Cortex of kidney (tissue), 1 donor: Measurements from ENCODE around the gene ZBTB24.
A peak's percentile ranks its signal among the peaks of the same experiment; 100 is the strongest.

Experiments used
- DNase-seq: peaks from one replicate; lab custom pipeline; 2025; lab: John Stamatoyannopoulos, UW

ZBTB24 gene

DNA sequence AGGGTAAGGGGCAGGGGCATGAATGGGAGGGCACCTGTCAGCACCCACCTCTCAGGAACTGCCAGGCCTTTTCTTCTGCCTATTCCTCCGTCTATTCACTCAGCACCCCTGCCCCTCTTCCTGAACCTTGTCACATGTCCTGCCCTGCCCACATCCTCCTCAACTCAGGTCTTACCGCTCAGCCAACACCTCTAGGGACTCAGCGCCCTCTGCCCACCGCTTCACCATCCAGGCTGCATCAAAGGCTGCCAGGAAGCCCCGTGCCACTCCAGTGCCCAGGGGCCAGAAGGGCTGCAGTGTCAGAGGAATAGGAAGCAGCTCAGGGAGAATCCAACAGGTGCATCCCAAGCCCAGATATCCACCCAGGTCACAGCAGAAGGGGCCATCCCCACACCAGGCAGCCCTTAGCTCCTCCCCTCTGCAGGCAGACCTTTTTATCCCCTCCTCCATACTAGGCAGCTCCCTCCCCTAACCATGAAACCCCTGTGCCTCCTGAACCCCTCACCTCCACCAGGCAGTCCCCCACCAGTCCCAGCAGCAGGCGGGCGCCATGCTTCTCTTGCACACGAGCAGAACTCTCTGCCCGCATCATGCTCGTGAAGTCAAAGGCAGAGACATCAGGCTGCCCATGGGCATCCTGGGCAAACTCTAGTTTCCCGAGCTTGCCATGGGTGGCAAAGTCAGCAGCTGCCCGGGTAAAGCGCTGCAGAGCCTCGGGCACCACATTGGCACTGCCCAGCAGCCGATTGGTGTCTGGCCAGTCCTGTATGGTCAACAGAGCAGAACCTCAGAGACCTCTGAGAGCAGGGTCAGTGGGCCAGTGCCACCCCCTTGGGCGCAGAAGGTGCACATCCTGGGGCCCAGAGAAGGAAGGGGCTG is 33.0 kb downstream of the ZBTB24 start:
- DNase-seq = no peak

DNA sequence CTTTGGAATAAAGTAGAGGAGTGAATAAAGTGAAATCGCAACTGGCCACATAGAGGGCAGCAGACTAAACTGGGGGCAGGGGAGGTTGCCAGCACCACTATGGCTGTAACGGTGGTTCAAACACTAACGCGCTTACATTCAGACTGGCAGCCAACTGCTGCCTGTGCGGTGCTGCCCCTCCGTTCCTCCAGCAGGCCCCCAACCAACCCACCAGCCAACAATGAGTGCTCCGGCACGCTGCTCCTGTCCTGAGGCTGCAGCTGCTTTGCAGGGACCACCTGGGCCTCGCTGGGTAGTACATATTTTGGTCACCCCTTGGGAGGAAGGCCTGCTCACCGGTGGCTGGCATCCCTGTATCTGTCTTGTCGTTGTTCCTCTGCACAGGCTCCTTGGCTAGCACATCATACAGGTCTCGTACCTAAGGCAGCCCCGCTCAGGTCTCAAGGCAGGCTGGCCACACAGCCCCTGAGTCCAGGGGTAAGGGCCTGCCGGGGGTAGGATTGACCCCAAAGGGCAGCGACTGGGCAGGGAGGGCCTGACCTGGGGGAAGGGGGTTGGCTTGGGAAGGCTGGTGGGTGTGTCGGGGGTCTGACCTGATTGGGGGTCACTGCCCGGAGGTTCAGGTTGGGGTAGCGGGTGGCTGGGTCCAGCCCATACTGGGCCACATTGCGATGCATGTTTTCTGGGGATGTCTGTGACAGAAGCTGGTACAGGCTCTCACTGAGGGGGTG is 33.8 kb downstream of the ZBTB24 start:
- DNase-seq = no peak

DNA sequence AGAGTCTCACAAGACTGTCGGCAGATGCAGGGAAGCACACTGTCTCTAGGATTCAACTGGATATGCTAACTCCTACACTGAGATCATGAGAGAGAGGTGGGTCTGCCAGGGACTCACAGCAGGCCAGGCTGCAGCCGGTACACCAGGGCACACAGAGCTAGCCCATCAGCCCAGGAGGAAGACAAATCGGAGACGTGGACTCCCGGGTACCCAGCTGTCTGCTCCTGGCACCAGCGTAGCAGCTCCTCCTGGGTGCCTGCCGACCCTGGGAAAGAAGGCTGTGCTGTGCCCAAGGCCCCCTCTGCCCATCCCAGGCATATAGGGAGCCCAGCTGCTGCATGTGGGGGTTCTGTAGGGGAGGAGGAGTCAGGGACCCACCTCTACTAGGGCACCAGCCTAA is 34.4 kb downstream of the ZBTB24 start:
- no peak for DNase-seq

DNA sequence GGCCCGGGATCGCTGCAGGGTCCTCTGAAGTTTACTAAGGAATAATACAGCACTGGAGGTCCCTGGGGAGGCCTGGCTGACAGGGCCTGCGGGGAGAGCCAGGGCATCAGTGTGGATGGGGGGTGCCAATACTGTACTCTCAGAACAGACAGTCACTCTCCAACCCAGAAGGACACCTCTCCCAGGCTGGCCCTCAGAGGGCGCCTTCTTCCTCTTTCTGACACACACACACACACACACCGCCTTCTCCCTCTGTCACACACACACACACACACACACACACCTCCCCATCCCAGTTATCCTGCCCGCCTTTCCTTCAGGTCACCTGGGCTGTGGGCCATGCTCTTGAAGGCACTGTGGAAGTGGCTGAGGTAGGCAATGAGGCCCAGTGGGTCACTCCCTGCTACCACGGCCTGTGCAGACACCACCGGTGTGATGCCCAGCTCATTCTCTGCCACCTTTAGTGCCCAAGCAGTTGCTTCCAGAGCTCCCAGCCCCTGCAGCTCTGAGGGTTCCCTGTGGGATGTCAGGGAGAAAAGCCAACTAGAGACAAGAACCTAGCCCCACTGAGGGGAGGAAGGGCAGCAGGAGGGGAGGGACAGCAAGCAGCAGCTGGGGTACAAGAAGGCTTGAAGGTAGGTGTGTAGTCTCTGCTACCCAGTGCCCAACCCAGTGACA is 35.0 kb downstream of the ZBTB24 start:
- DNase-seq = no peak

DNA sequence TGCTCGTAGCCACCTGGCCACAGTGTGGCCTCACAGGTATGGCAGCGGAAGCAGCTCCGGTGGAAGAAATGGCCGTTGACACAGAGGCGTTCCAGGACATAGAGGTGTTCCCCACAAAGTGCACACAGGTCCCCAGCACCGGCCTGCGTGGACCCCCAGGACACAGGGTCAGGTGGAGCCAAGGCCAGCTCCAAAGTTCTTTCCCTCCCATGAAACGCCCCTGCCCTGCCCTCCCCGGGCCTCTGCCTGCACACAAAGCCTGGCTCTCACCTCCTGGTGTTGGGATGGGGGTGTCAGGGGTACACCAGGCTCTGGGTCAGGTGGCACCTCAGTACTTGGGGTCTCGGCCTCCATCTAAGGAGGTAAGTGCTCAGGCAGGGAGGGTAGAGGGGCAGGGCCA is 35.9 kb downstream of the ZBTB24 start:
- no peak for DNase-seq

DNA sequence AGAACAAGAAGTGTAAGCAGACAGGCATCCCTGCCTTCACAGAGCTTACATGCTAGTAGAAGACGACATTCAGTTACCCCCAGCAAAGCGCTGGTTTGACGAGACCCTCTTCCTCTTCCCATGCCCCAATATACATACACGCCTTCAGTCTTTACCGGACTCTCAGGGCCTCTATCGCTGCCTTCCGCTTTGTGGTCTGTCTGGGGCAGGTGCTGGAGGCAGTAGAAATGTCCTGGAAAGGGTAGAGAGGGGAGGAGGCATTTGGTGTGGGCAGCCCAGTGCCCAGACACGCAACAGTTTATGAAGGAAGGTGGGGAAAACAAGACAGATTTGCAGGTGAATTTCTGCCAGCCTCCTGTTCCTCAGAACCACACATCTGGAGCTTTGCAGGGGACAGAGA is 36.5 kb downstream of the ZBTB24 start:
- DNase-seq = no peak

DNA sequence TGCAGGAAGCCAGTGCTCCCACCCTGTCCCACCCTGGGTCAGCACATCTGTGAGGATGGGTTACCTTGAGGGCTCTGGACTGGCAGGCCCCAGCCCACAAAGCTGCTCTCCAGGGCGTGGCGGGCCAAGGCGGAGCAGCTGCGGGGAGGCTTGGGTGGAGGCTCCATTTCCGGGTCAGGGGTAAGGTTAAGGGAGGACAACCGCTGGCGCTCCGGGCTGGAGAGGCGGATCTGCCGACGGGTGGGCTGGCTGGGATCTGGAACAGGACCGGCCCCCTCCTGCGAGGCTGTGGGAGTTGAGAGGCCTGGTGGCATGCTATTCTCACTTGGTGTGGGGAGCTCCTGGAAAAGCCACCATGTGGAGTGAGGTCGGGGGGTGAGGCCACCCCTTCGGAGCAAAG is 36.9 kb downstream of the ZBTB24 start:
- DNase-seq = no peak

DNA sequence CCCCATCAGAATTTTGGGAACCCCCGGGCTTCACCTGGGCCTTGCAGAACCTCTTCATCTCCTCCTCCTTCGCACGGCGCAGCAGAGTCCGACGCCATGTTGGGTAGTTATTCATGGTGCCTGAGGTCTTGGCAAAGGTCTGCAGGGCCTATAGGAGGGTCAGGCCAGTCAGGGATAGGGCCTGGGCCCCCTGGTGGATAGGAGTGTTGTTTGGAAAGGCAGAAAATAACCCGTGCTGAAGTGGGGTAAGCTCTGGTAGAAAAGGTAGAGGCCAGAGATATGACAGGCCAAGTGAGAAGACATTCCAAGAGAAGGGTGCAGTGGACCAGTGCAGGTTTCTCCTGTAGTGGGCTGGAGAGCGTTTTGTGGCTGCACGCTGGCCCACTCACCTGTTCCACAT is 37.6 kb downstream of the ZBTB24 start:
- no peak for DNase-seq

DNA sequence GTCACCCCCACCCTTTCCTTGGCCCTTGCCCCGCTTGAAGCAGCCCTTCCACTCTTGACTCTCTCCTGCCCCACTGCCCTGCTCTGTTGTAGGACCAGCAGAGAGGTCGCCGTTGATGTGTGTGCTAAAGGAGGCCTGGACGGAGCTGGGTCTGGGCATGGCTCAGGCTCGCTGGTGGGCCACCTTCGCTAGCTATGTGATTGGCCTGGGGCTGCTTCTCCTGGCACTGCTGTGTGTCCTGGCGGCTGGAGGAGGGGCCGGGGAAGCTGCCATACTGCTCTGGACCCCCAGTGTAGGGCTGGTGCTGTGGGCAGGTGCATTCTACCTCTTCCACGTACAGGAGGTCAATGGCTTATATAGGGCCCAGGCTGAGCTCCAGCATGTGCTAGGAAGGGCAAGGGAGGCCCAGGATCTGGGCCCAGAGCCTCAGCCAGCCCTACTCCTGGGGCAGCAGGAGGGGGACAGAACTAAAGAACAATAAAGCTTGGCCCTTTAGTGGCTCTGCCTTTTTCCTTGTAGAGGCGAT is 39.5 kb downstream of the ZBTB24 start:
- no peak for DNase-seq

DNA sequence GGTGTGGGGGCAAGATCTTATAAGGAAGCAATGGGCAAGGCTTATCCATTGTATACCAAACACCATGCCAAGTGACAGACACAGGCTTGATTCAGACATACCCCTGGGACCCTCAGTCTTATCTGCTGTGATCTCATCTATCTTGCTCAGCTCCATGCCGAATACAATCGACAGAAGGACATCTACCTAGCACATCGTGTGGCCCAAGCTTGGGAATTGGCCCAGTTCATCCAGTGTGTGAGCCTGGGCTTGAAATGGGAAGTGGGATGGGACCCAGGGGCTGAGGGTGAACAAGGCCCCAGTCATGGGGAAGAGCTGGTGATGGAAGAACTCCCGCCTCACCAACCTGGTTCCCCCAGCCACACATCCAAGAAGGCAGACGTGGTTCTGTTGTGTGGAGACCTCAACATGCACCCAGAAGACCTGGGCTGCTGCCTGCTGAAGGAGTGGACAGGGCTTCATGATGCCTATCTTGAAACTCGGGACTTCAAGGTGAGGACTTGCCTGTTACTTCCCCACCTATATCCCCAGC is 40.6 kb downstream of the ZBTB24 start:
- DNase-seq = no peak

DNA sequence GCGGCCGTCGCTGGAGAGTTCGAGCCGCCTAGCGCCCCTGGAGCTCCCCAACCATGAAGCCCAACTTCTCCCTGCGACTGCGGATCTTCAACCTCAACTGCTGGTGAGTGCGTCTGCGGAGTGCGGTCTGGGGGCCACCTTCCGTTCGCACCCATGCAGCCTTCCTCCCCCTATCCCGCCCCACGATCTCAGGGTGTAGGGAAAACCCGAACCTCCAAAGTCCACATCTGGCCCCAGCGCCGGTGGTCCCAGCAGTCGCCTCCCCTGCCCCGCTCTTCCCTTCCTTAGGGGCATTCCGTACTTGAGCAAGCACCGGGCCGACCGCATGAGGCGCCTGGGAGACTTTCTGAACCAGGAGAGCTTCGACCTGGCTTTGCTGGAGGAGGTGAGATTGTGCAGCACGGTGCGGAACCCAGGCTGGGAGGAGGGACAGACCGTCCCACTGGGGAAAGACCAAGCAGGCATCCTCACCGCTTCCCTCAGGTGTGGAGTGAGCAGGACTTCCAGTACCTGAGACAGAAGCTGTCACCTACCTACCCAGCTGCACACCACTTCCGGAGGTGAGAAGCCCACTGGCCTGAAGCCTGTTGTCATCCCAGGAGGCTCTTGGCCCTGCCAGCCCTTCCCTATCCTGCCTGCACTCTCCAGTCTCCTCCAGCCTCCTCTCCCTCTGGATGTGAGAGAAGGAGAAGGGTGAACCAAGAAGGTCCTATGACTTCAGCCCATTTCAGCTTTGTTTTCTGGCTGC is 41.8 kb downstream of the ZBTB24 start:
- no peak for DNase-seq

DNA sequence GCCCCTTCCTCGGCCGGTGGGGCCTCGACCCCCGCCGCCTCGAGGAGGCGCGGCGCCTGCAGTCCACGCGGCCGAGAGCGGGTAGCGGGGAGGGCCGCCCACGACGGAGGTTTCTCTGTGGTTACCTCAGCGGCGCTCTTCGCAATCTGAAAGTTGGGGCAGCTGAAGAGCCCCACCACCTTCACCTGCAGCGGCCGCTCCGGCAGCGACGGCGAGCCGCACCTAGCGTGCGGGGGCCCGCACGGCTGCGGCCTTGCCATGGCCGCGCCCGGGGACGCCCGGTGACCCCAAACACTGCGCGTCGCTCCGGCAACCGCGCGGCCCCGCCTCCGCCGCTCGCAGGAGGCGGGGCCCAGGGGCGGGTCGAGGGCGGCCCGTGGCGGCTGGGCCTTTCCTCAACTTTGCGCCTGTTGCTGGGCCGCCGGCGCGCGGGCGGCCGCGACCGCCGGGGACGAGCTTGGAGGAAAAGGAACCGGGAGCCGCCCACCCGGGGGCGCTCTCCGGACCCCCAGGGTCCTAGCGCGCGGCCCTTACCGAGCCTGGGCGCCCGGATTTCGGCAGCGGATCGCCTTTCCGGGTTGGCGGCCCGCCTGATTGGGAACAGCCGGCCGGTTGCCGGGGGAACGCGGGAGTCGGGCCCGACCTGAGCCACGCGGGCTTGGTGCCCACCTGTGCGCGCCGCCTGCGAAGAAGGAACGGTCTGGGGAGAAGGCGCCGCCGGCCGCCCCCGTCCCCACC is 42.5 kb downstream of the ZBTB24 start, which contains the start of the genes PPIL6 and SMPD2:
TSS of gene PPIL6 (minus strand) at position 298 of the 738 bp plus-strand sequence. CDS start at position 260, 38 bp downstream.
TSS of gene SMPD2 (plus strand) at position 394 of the 738 bp plus-strand sequence. CDS start 398 bp downstream, outside the sequence.
- DNase-seq = peak; percentile 43

DNA sequence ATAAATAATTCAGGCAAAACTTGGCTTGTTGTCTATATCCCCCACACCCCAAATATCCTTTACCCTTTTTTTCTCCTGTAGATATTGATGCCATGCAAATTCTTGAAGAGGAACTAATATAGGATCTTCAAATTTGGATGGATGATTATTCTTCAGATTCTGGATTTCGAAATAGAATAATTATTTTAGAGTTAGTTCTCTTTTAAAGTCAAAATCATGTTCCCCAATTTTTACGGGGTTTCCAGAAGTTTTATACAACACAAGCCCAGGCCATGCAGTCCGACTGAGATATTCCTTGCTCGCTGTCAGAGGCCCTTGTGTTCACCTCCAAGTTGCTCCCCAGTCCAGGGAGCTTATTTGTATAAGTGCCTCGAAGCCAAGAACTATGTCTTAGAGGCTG is 47.0 kb downstream of the ZBTB24 start:
- DNase-seq = no peak

DNA sequence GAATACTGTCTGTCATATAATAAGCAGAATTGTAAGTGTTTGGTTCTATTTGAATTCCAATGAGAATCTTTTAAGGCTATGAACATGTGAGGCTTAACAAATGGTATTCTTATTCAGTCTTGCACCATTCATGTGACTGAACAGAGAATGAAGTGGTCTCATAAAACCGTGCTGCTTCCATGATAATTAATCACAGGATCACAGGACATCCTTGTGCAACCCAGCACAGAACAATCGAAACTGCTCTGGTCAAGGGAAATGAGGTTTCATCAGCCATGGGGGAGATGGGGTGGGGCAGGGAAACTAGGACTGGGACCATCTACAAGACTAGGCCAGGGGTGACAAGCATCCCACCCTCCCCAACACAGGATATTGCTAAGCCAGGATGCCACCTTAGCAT is 48.6 kb downstream of the ZBTB24 start:
- no peak for DNase-seq

DNA sequence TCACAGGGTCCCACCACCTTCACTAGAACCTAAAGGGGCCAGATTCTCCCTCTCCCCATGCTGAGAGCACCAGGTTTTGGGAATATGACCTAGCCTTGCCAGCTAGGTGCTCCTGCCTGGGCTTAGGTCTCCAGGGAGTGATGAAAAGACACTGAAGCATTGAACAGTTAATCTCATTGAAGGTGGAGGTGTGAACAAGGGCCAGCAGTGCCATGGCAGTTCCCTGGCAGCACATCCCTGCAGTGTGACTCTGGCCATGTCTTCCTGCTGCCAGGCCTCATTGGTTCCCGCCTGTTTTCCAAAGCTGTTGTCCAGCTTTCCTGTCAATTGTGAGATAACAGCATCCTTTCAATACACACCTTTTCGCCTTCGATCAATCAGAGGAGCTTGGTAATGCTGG is 53.5 kb downstream of the ZBTB24 start:
- no peak for DNase-seq

DNA sequence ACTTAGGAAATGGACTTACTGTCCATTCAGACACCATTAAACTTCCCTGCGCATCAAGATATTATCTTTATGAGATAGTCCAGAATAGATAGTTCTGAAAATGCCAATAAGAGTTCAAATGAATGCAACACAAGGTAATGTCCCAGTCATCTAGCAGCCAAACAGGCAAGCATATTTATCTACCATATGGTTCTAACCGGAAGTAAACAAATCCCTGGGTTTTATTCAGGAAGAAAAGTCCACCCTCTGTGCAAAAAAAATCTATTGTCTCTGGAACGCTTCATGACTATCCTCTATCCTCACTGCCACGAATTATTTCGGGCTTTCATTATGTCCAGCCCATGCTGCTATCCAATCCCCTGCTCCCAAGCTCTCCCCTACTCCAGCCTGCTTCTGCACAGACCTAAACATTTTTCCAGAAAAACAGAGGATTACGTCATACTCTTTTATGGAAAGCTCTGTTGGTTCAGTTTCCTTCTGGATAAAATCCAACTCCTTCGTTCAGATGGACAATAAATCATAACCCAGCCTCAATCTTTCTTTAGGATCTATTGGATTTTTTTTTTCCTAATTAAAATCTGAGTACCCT is 54.0 kb downstream of the ZBTB24 start:
- DNase-seq = no peak

DNA sequence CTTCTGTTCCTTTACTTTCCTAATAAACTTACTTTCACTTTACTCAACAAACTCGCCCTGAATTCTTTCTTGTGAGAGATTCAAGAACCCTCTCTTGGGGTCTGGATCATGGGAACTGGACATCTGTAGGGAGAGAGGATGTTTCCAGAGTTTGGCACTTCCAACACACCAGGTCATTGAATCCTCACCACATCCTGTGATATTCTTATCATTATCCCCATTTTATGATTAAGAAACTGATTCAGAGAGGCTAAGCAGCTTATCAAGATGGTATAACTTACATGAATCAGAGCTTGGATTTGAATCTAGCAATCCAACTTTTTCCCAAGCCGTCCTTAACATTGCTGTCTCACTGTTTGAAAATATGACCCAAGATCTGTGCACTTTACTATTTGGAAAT is 58.1 kb downstream of the ZBTB24 start:
- no peak for DNase-seq

DNA sequence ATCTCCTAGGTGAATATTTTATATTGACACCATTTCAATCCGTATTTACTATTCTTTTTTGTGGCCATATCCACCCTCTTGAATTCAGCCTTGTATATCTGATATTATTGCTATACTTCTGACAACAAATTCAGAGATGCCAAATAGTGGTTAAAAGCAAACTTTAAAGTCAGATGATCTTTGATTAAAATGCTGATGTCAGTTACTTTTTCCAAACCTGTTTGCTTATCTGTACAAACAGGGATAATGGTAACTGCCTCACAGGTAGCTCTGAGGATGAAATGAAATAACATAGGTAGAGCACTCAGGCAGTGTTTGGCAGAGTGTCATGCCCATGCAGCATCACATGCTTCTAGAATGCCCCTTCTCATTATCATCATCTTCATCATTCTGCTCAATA is 61.8 kb downstream of the ZBTB24 start:
- no peak for DNase-seq

DNA sequence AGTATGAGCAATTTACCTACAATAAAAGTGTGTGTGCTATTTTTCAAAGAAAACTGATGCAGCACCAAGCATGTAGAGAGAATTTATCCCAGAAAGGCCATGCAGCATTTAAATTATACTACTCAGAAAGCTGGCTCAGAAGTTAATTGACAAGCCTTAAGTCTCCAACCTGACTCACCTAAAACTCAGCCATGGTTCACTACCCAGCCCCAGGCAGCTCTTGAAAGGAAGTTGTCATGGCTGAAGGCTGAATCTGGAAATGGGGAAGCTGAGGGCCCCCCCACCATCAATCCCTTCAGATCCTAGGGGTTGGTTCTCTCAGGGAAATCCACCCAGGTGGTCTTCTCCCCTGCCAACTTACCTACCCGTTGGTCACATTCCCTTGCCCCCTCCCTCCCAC is 62.3 kb downstream of the ZBTB24 start:
- no peak for DNase-seq

DNA sequence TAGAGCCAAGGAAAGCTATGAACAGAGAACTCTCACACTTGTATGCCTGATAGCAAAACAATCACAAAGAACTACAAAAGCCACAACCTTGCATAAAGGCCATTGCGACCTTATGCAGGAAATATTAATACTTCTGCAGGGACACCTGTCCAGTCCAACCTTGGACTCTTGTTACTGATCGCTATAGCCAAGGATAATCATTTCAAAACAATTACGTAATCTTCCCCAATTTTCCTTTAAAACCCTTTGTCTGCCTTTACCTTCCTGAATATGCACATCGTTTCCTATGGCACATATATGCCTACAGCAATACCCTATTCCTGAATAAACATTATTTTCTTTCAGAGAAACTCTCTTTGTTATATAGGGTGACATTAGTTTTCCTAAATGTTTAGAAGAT is 65.4 kb downstream of the ZBTB24 start:
- DNase-seq = no peak
